Lower leg skin (tissue), 3 donors: Measurements from ENCODE around the gene SIX3.

ENCODE experiments used
- CTCF ChIP-seq, 3 donors: fragments of 450-650 bp; IDR thresholded peaks; one replicate each; pipeline ENCODE4 v1.5.1; 2016; ENCODE audit warnings: antibody characterized with exemption in 3 of 3, mild to moderate bottlenecking in 3 of 3, moderate library complexity in 2 of 3
- POLR2A ChIP-seq, 2 donors: fragments of 450-650 bp; IDR thresholded peaks; one replicate each; pipeline ENCODE4 v1.6.1; 2016 to 2017; ENCODE audit warnings: antibody characterized with exemption in 2 of 2, mild to moderate bottlenecking in 1 of 2, moderate library complexity in 1 of 2

GRCh38 chr2:44925561-44926136 is 15.9 kb upstream of the SIX3 start:
- TF ChIP-seq CTCF (IDR thresholded peaks at IDR 0.05) (no peak), POLR2A (IDR thresholded peaks at IDR 0.05) (no peak)
